Stimulated activated CD8-positive, alpha-beta memory T cell treated with anti-CD3 and anti-CD28 coated beads, Interleukin-4, amount 100 ng/mL, for 48 hours (primary cell): ENCODE measurements around the gene MRPS7.
A peak's percentile ranks its signal among the peaks of the same experiment; 100 is the strongest.

Source experiments
- DNase-seq: peaks from one replicate; pipeline ENCODE4 v3.0.0-alpha.2; 2020

MRPS7 gene

DNA sequence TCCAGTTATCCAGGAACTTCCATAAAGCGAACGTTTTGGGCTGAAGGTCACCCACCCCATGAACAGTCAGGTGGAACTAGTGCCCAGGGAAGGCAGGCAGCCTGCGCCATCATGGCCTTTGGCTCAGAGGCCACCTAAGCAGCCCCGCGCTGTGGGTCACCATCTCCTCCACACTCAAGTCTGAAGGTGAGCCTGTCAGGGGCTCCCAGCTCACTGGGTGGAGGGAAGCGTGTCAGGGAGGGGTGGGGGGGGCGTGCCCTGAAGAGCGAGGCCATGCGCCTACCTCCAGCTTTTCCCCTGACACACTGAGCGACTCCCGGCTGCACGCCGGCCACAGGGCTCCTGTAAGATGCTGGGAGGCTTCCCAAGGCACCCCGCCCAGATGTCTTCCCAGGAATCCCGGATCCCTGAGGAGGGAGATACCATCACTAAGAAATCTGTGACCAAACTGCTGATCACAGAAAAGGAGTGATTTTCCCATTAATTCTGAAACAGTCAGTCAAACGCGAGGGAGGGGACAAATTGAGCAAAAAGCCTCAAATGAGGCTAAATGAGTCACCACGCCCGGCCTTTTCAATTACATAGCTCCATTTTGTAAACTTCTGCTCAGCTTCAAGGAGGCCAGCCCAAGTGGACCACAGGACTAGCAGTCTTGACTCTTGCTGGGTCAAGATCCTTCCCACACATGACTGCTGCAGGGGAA lies 54.0 kb downstream of the MRPS7 start:
- peak; percentile 42 for DNase-seq
